NCI-H82 treated with DMSO at 0.1 percent for 48 hours (cell line): Measurements from ENCODE around the gene STOM.
"Not testable (repeated sequence)": the region's sequence is repeated elsewhere in the genome, so short reads cannot be mapped to it uniquely, and the experiment has no call there.

ENCODE experiments used
- DNase-seq: peaks from one replicate; lab custom pipeline; 2025; ENCODE audit not compliant: unreplicated experiment; lab: John Stamatoyannopoulos, UW

STOM gene, protein sequence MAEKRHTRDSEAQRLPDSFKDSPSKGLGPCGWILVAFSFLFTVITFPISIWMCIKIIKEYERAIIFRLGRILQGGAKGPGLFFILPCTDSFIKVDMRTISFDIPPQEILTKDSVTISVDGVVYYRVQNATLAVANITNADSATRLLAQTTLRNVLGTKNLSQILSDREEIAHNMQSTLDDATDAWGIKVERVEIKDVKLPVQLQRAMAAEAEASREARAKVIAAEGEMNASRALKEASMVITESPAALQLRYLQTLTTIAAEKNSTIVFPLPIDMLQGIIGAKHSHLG

DNA sequence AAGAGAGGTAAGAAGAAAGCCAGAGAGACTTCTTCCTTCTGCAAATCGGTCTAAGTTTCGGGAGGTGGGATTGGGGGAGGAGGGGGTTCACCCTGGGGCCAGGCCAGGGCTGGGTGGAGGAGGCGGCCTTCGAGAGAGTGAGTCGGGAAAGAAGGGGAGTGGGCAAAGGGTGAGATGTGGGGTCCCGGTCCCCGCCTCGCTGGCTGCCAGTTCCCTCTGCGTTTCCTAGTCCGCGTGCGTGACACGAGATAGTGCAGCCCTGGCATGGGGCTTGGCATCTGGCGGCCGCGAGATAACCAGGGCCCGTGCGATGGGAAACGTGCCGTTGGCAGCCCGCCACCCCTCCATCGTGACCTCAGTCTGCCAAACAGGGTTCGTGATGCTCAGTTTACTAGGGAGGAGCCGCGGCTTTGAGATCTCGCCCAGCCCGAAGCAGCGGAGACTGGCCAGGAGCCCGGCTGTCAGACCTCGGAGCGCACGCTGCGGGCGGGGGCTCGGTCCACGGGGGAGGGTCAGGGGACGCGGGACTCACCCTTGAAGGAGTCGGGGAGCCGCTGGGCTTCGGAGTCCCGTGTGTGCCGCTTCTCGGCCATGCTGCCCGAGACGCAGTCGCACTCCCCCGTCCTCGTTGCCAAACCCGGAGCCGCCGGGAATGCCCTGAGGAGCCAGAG lies at the start of gene STOM:
STOM (minus strand) TSS at position 656 of the 671 bp plus-strand sequence; CDS start at position 593, 63 bp downstream.
- no peak for DNase-seq

DNA sequence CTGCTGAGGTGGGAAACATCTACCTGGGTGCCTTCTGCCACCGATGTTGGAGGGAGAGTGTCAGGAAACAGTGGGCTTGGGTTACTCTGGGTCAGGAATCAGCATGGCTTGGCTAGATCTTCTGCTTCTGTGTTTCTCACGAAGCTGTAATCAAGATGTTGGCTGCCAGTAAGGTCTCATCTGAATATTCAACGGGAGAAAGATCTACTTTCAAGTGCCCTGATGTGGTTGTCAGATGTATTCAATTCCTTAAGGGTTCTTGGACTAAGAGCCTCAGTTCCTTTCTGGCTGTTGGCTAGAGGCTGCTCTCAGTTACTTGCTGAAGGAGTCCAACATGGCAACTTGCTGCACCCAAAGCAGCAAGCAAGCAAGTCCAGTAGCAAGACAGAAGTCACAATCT lies 41.9 kb upstream of the STOM start:
- DNase-seq: no peak

DNA sequence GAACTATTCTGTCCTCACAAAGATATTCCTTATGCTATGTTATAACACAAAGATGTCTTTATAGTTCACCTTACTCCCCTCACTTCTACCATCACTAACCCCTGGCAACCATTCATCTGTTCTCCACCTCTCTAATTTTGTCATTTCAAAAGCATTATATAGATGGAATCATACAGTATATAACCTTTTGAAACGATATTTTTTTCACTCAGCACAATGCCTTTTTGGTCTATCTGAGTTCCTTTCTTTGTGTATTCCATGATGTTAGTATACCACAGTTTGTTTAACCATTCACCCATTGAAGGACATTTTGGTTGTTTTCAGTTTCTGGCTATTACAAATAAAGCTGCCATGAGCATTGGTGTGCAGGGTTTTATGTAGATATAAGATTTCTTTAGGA lies 35.8 kb upstream of the STOM start:
- no peak for DNase-seq

DNA sequence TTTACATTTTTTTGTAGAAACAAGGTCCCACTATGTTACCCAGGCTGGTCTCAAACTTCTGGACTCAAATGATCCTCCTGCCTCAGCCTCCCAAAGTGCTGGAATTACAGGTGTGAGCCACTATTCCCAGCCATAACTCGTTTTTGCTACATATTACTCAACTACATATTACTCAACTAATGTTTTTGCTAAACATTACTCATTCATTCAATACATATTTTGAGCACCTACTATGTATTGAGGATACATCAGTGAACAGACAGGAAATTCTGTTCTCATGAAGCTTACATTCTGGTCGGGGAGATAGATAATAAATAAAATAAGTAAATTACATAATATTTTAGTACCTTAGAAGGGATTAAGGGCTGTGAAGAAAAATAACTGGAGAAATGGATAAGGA lies 34.9 kb upstream of the STOM start:
- DNase-seq: no peak

DNA sequence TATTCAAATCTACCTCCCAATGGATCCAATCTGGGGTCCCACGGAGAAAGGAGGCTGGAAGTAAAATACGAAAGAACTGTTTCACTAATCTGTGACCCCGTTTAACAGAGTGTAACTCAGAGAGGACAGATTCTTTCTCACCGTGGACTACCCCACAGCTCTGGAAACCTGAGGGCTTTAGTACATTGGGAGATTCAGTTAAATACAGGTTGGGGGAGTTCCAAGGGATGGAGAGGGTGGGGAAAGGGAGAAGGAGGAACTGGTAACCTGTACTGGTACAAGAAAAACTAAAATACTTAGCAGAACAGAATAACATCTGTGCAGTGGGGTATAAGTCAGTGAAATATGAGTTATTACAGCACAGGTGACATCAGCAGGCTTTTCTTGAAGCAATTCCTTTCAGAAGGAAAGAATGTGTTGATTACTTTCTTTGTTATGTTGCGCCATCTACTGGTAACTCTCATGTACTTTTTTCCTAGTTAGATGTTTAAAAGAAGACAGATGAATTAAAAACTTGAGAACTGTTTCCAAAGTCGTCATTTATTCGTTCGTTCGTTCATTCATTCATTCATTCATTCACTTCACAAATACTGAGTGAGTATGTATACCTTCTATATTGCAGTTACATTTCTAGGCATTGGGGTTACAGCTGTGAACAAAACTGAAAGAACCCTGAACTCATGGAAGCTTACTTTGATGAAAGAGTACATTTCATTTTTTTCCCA lies 30.0 kb upstream of the STOM start:
- DNase-seq: peak; percentile 38

DNA sequence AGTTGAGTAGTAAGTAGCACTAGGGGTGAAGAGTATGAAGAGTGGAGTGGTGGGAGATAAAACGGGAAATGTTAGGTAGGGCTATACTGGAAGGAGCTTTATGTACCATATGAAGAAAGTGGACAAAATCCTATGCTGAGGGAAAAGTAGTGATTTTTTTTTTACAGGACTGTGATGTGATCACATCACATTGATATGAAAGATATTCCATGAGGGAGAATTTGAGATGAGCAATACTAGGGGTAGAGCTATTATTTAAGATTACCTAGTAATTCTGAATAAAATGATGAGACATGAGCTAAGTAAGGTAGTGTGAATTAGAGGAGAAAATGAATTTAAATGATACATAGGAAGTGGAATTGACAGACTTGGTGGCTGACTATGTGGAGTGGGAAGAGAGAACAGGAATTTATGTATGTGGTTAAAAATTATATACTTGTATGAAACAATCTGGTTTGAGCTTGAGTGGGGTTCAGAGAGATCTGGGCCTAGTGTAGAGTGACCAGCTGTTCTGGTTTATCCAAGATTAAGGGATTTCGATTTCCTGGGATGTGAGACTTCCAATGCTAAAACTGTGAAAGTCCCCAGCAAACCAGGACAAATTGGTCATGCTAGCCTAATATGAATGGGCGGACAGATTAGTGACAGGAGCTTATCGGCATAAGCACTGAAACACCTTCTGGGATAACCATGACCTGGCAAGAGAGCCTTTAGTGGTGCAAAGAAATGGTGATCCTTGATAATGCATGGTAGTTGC lies 29.3 kb upstream of the STOM start:
- peak; percentile 28 for DNase-seq

DNA sequence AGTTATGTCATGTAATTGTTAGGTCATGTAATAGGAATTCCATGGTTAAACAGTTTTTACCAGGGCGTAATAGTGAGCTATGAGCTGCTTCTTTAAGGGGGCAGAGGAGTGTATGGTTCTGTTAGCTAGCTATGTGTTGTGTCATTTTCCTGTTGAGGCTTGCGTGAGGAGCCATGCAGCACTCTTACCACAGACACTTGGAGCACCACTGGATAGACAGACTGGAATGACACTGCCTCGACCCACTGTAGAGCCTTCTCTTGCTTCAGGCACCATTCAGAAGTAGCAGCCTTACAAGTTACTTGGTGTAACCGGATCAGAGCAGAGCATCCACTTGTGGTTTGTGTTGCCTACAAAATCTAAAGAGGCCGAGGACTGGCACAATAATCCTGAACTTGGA lies 28.3 kb upstream of the STOM start:
- DNase-seq: no peak

DNA sequence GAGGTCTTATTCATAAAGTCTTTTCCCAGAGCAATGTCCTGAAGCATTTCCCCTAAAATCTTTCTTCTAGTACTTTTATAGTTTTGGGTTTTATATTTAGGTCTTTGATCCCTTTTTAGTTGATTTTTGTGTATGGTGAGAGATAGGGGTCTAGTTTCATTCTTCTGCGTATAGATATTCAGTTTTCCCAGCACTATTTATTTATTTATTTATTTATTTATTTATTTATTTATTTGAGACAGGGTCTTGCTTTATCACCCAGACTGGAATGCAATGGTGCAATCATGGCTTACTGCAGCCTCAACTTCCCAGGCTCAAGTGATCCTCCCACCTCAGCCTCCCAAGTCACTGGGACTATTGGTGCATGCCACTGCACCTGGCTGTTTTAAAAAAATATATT lies 27.2 kb upstream of the STOM start:
- not testable (repeated sequence) for DNase-seq

DNA sequence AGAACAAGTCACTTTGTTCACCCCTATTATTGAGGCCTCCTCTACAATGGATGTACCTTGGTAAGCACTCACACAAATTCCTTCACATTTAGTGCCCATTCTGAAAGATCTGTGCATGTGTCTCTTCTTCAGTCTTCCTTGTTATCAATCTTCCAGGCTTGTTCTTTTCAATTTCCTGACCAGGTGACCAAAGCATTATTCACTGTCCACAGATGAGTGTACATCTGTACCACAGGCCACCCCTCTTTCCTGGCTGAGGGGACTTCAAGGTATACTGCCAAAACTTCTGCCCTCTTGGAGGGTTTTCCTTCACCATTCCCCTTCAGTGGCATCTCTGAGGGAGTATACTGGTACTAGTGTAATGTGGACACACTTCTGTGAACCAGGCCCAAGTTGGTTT lies 25.5 kb upstream of the STOM start:
- DNase-seq: no peak

DNA sequence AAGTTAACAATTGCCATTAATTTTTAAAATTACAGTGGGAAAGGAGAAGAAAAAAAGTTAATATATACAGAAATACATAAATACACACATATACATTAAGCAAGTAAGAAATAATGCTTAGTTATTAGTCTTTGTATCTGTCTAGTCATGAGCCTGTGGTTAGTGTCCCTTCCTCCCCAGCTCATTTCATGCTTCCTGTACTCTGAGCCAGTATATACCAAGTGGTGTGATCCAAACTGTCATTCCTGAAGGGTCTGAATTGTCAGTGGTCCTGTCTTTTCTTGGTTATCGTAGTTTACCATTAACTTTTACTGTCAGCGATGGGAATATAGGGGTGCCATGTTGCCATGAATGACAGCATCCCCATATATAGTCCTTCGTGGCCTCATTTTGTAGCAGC lies 24.2 kb upstream of the STOM start:
- DNase-seq: no peak

DNA sequence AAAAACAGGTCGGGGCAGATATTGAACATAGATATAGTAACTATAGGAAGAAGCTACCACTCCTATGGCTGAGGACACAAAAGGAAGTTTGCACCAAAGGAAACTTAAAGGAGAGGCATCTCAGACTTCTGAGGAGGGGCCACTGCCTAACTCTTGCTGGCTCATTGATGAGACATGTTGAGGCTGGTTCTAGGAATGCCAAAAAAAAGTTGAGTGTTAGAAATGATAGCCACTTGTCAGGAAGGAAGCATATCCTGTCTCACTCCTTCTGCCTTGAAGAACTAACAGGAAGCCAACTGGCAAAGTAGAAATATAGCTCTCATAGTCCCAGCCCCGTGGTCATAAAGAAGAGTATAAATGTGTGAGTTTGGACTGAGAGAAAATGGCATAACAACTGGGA lies 23.3 kb upstream of the STOM start:
- no peak for DNase-seq

DNA sequence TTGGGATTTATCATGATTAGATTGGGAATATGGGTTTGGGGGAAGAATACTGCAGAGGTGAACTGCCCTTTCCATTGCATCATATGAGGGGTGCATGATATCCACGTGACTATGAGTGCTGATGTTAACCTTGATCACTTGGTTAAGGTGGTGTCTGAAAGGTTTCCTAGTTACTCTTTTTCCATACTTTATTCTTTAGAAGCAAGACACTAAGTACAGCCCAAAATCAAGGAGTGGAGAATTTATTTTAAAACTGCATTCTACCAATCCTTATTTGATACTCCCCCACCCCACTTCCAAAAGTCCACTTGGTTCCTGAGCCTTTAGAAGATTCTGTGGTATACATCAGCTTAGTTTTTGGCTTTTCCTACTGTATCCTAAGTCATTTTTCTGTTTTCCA lies 20.3 kb upstream of the STOM start:
- no peak for DNase-seq

DNA sequence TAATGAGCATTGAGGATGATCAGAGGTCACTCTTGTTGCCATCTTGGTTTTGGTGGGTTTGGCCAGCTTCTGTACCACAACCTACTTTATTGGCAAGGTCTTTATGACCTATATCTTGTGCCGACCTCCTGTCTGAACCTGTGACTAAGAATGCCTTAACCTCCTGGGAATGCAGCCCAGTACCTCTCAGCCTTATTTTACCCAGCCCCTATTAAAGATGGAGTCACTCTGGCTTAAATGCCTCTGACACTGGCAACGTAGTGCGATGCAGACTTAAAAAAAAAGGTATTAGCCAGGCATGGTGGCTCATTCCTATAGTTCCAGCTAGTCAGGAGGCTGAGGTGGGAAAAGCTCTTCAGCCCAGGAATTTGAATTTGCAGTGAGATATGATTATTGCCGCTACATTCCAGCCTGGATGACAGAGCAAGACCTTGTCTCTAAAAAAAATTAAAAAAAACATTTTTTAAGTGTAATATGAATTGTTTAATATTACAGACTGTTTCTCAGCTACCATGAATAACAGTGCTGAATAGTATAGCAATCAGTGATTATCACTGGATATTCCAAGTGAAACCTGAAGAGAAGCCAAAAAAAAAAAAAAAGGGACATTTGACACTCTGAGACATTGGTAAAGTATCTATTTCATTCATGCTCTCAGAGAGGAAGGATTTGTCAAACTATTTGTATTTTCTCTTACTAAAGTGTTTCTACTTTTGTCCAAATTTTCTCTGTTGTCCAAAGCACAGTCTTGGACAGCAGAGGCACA lies 18.3 kb upstream of the STOM start:
- DNase-seq: no peak

DNA sequence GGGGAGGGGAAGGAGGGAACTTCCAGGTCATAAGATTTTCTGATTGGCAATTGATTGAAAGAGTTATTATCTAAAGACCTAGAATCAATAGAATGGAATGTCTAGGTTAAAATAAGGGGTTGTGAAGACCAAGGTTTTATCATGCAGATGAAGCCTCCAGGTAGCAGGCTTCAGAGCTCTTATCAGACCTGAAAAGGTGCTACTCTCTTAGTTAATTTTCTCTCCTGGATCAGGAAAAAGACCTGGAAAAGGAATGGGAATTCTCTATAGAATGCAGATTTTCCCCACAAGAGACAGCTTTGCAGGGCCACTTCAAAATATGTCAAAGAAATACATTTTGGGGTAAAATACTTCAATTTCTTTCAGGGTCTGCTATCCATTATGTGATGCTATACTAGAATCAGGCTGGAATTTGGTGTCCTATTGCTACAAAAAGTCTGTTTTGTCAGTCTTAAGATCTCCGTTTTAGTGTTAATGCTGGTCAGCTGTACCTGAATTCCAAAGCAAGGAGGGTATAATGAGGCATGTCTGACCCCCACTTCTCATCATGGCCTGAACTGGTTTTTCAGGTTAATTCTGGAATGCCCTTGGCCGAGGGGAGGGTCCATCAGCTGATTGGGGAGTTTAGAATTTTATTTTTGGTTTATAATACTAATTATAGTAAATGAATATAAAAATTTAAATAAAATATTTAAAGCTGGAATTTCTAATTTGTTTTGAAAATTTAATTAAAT lies 16.6 kb upstream of the STOM start:
- no peak for DNase-seq

DNA sequence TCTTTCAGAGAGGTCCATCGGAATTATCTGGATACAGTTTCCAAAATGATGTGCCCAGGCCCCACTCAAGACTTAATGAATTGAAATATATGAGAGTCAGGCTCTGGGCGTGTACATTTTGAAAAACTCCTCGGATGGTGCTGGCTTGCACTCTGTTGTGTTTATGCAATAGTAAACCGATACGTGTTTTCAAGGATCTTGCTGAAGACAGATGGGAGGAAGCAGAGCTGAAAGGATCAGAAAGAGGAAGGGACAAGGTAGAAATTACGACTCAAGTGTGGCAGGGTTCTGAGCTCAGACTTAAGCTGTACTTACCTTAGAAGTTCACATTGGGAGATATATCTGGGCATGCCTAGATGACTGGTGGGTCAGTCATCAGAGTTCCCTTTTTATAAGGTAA lies 13.7 kb upstream of the STOM start:
- no peak for DNase-seq

DNA sequence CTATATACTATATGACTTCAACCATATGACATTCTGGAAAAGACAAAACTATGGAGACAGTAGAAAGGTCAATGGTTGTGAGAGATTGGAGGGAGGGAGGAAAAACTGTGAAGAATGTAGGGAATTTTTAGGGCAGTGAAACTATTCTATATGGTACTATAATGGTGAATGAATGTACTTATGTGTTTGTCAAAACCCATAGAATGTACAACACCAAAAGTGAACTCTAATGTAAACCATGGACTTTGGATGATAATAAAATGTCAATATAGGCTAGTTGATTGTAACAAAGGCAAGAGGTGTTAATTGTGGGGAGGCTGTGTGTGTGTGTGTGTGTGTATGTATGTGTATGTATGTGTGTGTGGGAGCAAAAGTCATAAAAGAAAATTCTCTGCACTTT lies 10.8 kb upstream of the STOM start:
- no peak for DNase-seq

DNA sequence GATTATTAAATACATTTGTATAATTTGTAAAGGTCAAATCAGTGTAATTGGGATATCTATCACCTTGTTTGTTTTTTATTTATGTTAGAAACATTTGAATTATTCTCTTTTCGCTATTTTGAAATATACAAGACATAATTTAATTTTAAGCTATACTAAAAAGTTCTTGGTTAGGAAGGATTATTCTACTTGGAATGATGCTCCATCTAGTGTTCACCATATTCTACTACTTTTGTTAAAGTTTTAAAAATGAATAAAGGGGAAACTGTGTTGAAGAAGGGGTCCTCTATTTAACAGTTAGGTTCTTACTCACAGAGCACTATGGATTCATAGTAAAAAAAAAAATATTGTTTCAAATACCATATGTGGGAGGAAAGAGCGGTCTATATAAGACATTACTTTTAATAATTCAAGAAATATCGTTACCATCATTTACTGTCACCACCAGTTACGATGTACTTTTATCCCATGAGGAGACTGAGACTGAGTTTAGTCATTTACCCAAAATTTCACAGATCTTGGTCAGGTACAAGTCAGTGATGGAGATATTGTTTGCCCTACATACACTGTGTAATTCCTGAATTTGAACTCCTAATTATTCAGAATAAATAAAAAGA lies 6.3 kb upstream of the STOM start:
- DNase-seq: no peak

DNA sequence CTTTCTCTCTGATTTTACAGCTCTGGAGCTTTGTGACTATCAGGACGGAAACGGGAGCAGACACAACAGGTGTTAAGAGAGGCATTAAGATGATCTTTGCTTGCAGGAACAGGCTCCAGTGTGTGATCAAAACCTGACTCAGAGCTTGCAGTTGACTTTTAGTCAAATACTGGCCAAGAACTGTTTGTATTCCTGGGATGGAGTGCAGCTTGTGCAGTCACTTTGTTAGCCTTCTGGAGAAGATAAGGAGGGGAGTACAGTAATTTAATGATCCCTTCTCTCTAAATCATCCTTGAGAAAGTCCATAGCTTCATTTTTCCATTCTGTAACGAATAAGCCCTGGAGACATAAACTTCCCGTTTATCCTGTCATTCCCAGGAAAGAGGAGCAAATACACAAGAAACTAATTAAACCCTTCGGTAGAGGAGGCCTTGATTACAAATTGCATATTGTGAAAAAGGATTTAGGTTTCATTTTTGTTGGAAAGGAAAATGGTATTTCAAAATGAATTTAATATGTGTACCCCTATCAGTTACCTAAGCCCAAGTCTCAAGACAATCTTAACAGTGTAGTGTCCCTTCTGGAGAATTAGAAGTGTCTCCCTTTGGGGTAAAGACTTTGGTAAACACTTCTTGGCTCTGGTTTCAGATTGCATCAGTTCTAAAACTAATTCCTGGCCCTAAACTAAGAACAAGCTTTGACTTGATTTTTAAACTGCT lies 3.1 kb upstream of the STOM start:
- DNase-seq: no peak
